AG08396 (cell line): ENCODE measurements around the gene GLUD1.
A peak's percentile ranks its signal among the peaks of the same experiment; 100 is the strongest.
"Not testable (repeated sequence)": the region's sequence is repeated elsewhere in the genome, so short reads cannot be mapped to it uniquely, and the experiment has no call there.

Source experiments
- DNase-seq: peaks from one replicate; pipeline ENCODE4 v3.0.0; 2012; ENCODE audit warnings: low spot score, mixed read lengths

The GLUD1 gene

DNA sequence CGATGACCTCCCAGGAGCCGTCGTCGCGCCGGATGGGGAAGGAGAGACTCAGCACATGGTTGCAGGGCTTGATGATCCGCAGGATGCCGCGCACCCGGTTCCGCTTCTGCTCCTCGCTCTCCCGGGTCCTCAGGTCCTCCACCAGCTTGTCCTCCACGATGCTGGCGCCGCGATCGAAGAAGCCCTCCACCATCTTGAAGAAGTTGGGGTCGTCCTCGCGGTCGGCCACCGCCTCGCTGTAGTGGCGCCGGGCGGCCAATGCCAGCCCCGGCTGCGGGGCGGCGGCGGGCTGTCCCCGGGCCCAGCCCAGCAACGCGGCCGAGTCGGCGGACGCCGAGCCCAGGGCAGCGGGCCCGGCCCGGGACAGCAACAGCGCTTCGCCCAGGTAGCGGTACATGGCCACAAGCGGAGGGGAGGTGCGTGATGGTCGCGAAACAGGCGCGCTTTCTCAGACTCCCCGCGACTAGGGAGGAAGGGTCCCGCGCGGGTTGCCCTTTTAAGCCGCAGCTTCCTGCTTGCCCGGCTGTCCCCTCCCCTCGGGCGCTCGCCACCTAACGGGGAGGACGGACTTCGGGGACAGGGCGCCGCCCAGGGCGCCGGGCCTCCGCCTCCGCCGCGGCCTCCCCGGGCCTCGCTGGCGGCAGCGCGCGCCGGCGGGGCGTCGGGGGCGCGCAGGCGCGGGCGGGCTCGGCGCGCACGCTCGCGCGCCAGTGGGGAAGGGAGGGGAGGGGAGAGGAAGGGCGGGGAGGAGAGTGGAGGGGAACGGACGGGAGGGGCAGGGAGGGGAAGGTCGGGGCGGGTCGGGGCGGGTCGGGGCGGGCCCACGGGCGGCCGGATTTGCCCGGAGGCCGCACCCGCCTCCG lies at the start of gene GLUD1, which contains the start of gene SHLD2:
GLUD1 (minus strand) TSS at position 471 of the 863 bp plus-strand sequence; CDS start at position 397, 74 bp downstream.
SHLD2 (plus strand) TSS at position 834 of the 863 bp plus-strand sequence. CDS start 56,149 bp downstream, outside the sequence.
- peak; percentile 95 for DNase-seq

GRCh38 chr10:87143109-87143418 lies 48.4 kb upstream of the GLUD1 start:
- not testable (repeated sequence) for DNase-seq

- DNase-seq: not testable (repeated sequence)
These were observed 47.8 kb upstream of the GLUD1 start for GRCh38 chr10:87142230-87143108.

DNA sequence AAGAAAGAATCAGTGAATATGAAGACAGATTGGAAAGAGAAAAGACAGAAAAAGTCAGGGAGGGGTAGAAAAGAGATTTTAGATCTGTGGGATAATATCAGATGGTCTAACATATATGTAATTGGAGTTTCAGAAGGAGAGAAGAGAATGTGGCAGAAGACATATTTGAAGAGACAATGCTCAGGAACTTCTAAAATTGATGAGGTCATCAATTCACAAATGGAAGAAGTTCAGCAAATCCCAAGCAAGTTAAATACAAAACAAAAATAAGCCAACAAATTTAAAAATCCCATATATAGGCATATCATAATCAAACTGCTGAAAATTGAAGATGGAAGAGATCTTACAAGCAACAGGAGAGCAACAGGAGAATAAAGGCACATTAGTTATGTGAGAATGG lies 42.8 kb upstream of the GLUD1 start:
- not testable (repeated sequence) for DNase-seq

DNA sequence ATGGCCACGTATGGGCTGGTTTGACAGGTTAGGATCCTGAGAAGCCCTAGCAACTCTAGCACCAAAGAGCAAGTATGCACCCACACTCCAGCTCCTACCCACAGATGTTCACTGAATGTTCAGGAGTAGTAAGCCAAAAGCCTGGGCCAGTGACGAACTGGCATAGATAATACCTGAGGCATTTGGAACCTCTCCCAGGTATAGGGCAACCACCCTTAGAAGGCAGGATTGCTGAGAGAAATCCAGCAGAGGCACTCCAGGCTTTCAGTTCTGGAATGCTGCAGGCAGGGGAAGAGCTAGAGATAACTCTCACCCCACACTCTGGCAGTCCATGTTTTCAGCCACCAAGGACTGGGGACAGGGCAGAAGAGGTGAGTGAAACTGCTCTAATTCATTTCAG lies 39.8 kb upstream of the GLUD1 start:
- not testable (repeated sequence) for DNase-seq

GRCh38 chr10:87133936-87134335 lies 39.3 kb upstream of the GLUD1 start:
- DNase-seq: not testable (repeated sequence)

DNA sequence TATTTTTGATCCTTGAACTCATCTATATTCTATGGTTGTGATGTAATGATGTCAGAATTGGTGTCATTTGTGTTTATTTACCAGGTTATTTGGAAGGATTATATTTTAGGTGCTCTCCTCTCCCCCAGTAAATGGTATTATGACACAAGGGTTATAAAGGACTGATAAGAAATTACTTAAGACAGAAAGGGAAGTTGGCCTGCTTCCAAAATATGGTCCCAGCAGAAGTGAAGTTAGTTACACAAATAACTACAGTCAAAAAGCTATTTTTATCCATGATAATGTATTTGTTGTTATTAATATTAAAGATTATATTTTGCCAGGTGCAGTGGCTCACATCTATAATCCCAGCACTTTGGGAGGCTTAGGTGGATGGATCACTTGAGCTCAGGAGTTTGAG lies 37.5 kb upstream of the GLUD1 start:
- not testable (repeated sequence) for DNase-seq

DNA sequence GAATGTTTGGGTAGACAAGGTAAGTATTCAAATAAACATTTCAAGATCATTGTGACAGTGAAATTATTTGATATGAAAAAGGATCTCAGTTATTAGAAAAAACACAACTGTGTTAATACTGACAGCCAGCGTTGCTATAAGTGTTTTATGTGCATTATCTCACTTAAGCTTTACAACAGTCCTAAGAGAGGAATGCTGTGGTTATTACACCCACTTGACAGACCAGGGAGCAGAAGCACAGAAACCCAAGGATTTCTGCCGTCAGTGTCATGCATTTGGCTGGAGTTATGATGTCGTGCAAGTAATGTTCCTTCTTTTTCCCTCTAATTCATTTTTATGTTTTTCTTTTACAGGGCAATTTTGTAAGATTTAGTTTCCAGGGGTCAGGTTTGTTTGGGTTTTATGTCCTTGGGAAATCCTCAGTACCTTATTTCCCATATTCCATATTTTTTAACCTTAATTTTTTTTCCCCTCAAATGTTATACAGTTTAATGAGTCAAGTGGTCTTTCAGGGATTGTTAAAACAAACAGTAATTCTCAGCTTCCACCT lies 33.0 kb upstream of the GLUD1 start:
- DNase-seq: not testable (repeated sequence)

GRCh38 chr10:87127048-87127447 lies 32.4 kb upstream of the GLUD1 start:
- not testable (repeated sequence) for DNase-seq

GRCh38 chr10:87123351-87123750 lies 28.7 kb upstream of the GLUD1 start:
- DNase-seq: not testable (repeated sequence)

- DNase-seq: not testable (repeated sequence)
These were observed 24.4 kb upstream of the GLUD1 start for GRCh38 chr10:87119029-87119428.

DNA sequence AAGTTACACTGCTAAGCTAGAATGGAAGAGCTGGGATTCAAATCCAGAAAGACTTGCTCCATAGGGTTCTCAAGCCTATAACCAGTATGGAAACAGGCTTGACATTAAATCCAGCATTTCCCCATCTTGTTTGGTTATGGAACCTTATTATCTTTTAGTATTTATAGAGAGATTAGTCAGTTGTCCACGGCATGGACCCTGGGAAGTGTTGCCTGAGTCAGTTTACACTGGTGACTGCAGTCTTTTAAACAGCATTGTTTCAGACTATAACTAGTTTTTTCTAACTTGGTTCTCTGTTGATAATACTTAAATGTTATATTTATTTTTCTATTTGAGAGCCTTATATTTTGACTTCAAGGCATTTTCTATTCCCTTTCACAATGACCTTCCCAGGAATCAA lies 23.5 kb upstream of the GLUD1 start:
- not testable (repeated sequence) for DNase-seq

- no peak for DNase-seq
These were observed 10.9 kb upstream of the GLUD1 start for GRCh38 chr10:87105446-87106124.

DNA sequence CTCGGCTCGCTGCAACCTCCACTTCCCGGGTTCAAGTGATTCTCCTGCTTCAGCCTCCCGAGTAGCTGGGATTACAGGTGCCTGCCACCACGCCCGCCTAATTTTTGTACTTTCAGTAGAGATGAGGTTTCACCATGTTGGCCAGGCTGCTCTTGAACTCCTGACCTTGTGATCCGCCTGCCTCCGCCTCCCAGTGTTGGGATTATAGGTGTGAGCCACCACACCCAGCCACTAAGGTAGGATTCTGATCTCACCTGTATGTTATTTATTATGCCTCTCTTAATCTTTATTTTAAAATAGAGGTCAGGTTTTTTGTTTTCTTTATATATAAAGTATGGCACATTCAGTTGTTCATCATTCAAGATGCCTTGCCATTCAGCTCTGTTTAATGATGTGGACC lies 10.1 kb upstream of the GLUD1 start:
- not testable (repeated sequence) for DNase-seq

GRCh38 chr10:87101996-87102395 lies 7.4 kb upstream of the GLUD1 start:
- DNase-seq: no peak

- peak; percentile 86 for DNase-seq
These were observed 748 bp upstream of the GLUD1 start for GRCh38 chr10:87095236-87095945.

DNA sequence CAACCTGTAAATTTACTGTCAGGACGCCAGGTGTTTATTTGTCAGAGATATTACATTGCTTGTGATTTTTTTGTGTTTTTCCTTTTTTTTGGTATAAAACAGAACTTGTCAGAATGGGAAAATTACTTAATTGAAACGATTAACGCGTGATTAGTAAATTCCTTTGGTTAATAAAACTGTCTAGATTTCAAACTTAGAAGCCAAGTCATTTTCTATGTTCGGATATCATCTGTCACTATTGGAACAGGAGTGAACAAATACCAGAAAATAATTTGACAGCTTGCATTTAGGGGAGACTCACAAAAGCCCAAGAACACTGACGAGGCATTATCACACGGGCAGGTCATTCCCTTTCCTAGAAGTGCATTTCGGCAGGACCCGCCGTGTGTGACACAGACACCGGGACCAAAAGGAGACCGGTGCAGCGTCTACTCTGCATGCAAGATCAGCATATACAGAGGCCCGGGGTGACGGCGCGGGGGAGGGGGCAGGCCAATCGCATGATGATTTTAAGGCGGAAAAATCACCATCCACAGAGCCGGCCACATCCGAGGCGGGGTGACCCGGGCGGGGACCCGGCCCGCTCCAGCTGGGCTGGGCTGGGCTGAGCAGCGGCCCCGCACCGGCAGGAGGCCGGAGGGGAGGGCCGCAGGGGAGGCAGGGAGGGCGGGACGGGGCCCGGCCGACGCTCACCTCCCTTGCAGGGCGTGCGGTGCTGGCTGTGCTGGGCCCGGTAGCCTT lies 841 bp downstream of the GLUD1 start:
- peak; percentile 38 for DNase-seq

- peak; percentile 47 for DNase-seq
These were observed 1.6 kb downstream of the GLUD1 start for GRCh38 chr10:87092861-87093631.

DNA sequence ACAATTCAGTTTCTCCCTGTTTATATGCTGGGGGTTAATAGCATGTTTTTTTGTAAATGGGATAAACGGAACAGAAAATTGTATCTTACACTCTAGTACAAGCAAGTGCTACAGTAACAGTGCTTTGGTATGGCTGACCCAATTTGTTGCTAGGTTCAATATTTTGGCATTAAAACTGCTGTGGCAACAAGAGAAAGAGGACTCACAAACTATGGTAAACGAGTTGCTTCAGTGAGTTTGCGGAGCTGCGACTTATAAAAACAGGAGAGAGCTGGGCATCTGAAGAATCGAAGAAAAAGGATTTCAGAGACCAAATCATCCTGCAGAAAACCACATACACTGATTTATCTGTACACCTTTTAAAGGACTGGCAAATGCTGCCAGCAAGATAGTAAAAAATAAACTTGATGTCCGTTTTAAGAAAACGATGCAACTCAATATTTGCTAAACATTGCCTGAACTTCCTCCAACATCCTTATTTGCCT lies 2.2 kb downstream of the GLUD1 start:
- peak; percentile 35 for DNase-seq
